Omental fat pad (tissue), 4 donors: Measurements from ENCODE around the gene SLC4A1AP. TPM values are rescaled to one million over a fixed set of nuclear protein-coding genes. Genes with fewer than 3 reads are reported as not detected.

ENCODE experiments used
- ATAC-seq: fragments of 150-250 bp; one replicate; pipeline ENCODE4 v1.9.1; 2016; ENCODE audit warnings: mild to moderate bottlenecking, moderate library complexity; ENCODE audit not compliant: low FRiP score
- DNase-seq: peaks from one replicate; pipeline ENCODE4 v3.0.0-alpha.2; 2019; ENCODE audit warnings: low spot score
- total RNA-seq, 4 donors: library from RNA; depleted of rRNA; stranded (reverse); fragments of >200 nt; gene quantifications; one replicate each; pipeline ENCODE4 v1.1.0, GENCODE V29; 2016
- TF ChIP-seq, protein P1 (sequence below), 3 donors: fragments of 450-650 bp; IDR thresholded peaks; one replicate each; pipeline ENCODE4 v1.5.1; 2016 to 2017; ENCODE audit warnings: antibody characterized with exemption in 3 of 3, mild to moderate bottlenecking in 3 of 3, moderate library complexity in 2 of 3

Gene SLC4A1AP
- total RNA-seq, 4 donors from 2014 or later, result 16.1 to 24.1 (median 20.4) TPM

DNA sequence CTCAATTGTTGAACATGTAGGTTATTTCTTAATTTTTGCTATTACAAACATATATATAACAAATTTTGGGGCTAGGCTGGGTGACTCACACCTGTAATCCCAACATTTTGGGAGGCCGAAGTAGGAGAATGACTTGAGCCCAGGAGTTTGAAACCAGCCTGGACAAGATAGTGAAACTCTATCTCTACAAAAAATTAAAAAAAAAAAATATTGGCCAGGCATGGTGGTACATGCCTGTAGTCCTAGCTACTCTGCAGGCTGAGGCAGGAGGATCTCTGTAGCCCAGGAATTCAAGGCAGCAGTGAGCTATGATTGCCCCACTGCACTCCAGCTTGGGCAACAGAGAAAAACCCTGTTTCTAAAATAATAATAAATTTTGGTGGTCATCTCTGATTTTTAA is 23.5 kb downstream of the SLC4A1AP start:
- no peak for ATAC-seq
- TF ChIP-seq, protein P1, sequence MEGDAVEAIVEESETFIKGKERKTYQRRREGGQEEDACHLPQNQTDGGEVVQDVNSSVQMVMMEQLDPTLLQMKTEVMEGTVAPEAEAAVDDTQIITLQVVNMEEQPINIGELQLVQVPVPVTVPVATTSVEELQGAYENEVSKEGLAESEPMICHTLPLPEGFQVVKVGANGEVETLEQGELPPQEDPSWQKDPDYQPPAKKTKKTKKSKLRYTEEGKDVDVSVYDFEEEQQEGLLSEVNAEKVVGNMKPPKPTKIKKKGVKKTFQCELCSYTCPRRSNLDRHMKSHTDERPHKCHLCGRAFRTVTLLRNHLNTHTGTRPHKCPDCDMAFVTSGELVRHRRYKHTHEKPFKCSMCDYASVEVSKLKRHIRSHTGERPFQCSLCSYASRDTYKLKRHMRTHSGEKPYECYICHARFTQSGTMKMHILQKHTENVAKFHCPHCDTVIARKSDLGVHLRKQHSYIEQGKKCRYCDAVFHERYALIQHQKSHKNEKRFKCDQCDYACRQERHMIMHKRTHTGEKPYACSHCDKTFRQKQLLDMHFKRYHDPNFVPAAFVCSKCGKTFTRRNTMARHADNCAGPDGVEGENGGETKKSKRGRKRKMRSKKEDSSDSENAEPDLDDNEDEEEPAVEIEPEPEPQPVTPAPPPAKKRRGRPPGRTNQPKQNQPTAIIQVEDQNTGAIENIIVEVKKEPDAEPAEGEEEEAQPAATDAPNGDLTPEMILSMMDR (IDR thresholded peaks at IDR 0.05), result no peak
- DNase-seq, result no peak

DNA sequence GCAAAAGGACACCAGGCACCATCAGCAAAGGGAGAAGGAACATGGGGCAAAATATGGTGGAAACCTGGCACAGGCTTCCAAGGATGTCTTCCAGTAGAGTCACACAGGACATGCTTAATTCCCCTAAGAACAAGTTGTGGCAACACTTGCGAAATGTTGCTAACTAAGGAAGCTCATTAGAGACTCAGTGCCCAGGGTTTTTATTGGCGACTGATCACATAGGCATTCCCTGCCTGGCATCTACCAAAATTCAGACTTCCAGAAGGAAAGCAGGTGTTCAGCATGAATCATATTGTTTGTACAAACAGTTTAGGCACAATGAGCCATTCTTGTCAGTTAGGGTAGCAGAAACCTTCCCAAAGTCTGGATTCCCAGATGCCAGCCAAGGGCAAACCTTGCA is 25.7 kb downstream of the SLC4A1AP start:
- TF ChIP-seq, protein P1 (IDR thresholded peaks at IDR 0.05), result no peak
- DNase-seq (no peak), ATAC-seq (no peak)

DNA sequence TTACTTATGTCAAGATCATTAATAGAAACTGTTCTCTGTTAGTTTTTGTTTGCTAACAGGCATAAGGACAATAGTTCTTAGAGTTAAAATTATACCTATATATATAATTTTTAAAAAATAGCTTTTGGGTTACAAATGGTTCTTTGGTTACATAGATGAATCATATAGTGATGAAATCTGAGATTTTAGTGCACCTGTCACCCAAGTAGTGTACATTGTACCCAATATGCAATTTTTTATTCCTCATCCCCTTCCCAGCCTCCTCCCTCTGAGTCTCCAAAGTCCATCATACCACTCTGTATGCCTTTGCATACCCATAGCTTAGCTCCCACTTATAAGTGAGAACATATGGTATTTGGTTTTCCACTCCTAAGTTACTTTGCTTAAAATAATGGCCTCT is 26.4 kb downstream of the SLC4A1AP start:
- TF ChIP-seq, protein P1 (IDR thresholded peaks at IDR 0.05), result no peak
- ATAC-seq (no peak), DNase-seq (no peak)

DNA sequence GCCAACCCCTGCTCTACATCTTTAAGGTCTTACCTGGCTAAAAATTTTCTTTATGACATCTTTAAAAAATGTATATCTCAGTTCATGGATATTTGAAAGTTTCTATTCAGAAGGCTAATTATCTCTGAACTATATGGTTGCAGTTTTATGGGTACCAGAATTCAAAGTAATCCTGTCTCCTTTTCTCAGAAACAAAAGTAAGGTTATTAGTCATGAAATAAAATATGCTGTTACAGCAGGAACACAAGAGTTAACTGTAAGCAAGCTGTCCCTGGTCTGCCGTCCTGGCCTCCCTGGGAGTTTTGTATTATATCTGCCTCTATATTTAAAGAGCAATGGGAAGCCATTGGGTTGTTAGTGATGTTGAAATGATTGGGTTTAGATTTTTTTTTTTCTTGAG is 34.0 kb downstream of the SLC4A1AP start:
- TF ChIP-seq, protein P1 (IDR thresholded peaks at IDR 0.05), result no peak
- no peak for ATAC-seq
- no peak for DNase-seq

DNA sequence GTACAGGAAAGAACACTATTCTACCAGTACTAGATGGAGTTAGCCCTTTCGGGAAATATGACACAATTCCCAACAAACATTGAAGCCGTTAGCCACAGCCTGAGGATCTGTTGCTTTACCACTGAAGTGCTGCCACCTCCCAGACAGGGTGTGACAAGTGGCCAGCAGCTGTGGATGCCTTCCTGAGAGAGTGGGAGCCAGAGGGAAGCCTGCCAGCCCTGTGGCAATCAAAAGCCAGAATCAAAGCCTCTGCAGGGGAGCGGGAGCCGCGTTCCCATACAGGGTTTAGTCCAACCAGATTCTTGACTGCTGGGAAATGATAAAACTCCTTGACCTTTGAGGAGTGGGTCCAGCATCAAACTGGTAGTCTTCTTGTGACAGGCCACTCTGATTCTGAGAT is 38.0 kb downstream of the SLC4A1AP start:
- ATAC-seq (no peak), DNase-seq (no peak)
- TF ChIP-seq, protein P1 (IDR thresholded peaks at IDR 0.05), result no peak

DNA sequence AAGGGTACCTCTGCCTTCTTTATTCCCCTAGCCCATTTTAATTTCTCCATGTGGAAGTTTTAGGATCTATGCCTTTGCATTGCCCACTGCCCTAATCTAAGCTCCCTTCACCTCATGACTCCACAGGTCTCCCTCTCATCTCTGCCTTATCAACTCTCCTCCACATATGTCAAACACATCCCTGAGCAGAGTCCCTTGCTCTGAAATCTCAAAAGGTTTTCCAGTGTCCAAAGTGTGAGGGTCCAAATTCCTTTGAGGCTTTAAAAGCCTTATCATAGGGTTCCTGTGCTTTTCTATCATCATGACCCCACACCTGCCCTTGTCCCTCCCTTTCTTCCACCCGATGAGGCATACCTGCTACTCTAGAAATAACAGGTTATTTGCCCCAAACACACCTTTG is 38.6 kb downstream of the SLC4A1AP start:
- TF ChIP-seq, protein P1 (IDR thresholded peaks at IDR 0.05), result no peak
- no peak for ATAC-seq
- no peak for DNase-seq

DNA sequence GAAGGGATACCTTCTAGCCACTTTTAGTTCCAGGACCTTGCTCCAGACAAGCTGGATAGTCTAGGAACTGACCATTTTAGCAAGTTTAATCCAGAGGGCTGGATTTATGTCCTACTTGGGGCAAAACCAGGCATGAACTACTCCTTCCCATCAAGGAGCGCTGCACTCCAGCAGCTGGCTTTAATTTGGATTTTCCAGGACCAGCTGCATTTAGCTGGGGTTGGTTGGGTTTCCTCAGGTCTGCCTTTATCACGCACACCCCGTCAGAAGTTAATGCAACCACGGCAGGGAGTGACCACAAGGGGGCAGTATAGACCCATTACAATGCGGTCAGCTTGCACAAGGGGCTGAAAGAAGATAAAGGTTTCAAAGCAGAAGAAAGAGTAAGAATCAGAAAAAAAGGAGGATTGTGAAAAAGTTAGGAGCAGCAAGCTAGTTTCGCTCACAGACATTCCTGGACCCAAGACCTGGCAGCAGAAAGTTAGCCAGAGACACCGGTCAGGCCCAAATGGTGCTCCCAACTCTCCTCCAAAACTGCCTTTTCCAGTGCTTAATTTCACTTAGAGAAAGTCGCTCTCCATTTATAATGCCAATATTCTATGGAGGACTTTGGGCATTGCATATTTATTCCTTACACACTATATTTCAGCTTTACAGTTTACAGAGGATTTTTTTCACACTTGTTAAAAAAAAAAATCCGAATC is 40.1 kb downstream of the SLC4A1AP start:
- TF ChIP-seq, protein P1 (IDR thresholded peaks at IDR 0.05), result peak in 2 of 3 donors; percentile 79 to 97
- peak; percentile 92 for DNase-seq
- peak; percentile 41 for ATAC-seq
